GM20431 (cell line): Measurements from ENCODE around the gene THBS3.
"Not testable (repeated sequence)": the region's sequence is repeated elsewhere in the genome, so short reads cannot be mapped to it uniquely, and the experiment has no call there.

Experiments
- in situ Hi-C: fragments of 300-500 bp; cut with MseI, MboI; formaldehyde crosslinking; loops from one replicate; pipeline ENCODE4 v1.15.0; 2020; ENCODE audit warnings: low sequenced_read_pairs; ENCODE audit not compliant: unreplicated experiment

The THBS3 gene

DNA sequence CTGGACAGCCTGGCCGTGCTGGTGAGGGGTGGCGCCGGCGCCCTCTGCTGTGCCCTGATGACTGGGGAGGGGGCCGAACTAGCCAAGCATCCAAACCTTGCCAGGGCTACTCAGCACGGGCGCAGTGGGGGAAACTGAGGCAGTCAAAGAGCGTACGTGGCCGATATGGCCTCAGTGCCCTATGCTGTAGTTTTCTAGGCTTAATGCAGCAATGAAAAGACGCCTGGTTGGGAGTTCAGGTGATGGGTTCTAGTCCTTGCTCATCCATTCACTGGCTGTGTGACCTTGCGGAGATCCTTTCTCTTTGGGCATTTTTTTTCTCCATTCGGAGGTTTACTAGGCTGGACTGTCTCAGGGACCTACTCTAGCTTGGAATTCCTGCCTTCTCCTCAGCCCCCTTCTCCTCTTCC lies 1.6 kb upstream of the THBS3 start:
- in situ Hi-C loops, result no loop called here

DNA sequence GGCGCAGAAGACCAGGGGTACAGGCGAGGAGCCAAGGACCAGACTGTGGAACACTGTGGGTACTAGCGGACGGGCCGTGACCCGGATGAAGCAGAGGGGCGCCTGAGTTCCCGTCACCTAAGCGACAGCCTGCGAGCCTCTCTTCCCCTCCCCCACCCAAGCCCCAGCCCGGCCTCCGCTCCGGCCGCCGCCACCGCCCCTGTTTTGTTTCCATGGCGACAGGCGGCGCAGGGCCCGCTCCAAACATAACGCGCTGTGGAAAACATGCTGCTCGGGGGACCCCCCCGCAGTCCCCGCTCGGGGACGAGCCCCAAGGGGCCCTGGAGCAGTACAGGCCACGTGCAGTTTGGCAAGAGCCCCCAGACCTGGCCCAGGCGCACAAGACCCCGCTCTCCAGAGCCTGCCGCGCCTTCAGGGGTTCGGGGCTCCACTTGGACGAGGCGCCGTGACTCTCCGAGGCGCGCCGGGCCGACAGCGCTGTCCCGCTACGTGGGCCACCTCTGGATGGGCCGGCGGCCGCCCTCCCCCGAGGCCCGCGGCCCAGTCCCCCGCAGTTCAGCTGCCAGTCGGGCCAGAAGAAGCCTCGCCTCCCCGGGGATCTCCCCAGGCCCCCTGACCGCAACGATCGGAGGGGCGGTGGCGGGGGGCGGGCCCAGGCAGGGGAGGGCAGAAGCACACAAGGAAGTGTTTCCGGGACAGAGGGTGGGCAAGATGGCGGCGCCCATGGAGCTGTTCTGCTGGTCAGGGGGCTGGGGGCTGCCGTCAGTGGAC lies 1.0 kb upstream of the THBS3 start, which contains the start of gene MTX1:
Gene MTX1, plus strand, starts transcription at position 155 of the 771 bp plus-strand sequence. Its CDS starts 110 bp downstream, at position 265.
- in situ Hi-C loops, result no loop called here

- in situ Hi-C loops, result no loop called here
Measured at GRCh38 chr1:155206891-155207805, 549 bp downstream of the THBS3 start.

DNA sequence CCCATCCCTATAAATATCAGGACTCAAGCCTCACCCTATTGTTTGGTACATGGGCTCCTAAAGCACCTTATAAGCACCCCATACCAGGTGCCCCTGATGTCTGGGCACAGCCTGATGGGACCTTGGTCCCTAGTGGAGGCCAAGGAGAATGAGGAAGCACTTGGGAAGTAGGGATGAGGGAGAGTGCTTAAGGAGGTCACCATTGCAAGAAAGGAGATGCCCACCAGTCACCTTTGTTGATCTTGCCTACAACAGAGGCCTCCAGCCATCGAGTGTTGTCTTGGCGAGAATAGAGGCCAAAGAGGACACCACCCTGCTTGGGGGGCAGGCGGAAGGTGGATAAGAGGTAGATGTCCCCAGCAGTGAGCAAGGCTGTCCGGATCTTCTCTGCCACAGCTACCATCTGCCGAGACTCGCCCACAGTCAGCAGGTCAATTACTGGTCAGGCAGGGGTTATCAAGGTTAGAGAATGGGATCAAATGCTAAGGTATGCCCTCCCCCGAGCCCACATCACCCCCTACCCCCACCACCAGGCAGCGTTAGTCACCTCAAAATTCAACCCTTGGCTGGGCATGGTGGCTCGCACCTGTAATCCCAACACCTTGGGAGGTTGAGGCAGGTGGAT lies 1.6 kb downstream of the THBS3 start:
- in situ Hi-C loops, result no loop called here

DNA sequence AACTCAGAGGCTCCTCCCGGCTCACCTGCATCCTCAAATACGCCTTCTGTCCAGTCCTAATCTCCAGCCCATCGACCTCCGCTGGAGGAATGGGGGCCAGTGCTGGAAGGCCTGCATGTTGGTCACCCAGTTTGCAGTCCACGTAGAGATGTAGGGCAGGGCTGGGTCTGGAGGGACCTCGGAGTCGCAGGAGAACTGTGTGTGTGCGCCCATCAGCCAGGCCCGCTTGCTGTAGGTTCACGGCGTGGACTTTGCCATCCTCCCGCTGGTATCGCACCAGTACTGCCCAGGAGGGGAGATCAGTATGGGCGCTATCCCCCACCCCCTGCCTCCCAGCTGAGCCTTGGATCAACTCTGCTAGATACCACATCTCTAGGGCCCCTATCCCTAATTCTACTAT lies 2.7 kb downstream of the THBS3 start:
- in situ Hi-C loops, result no loop called here

DNA sequence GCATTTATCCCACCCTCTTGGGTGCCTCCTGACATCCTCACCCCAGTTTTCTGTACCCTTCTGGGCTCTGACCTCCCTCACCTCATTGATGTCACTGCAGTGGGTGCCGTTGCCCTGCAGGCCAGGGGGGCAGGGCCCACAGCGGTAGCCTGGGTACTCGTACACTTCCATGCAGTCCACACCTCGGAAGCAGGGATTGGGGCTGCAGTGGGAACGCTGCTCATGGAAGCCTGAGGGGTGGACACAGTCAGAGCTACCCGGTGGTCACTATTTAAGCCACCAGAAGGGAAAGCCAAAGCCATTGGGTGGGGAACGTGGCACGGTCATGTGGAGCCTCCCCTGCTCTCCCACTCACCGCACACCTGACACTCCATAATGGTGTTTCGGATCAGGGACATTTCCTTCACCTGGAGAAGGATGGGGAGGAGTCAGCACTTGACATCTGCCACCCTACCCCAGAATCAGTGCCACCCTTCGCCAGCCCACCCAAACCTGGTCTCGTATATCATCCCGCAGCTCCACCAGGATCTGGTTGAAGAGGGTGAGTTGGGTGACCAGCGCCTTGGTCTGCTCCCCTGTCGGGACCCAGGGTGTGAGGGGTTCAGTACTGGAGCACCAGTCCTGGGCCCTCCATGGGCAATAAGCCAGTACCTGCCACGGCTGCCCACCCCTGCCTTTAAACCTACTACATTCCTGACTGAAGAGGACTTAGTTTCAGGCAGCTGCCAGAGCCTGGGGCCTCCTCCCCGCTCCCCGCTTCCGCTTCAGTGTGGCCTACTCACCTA lies 4.8 kb downstream of the THBS3 start:
- in situ Hi-C loops, result no loop called here

- in situ Hi-C loops, result no loop called here
Measured at GRCh38 chr1:155202198-155202597, 5.5 kb downstream of the THBS3 start.

DNA sequence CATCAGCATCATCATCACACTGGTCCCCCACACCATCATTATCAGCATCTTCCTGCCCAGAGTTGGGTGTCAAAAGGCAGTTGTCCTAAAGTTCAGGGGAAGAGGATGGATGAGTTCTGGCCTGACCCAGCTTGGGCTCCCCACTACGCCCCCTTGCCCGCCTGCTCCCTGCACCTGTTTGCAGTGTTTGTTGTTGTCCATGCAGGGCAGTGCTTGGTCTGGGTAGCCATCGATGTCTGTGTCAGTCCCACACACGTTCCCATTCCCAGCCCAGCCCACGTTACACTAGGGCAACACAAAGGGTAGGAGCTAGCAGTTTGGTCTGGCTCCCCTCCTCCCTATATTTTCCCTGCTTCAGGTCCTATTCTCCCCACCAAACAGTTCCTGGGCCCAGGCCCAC lies 6.8 kb downstream of the THBS3 start:
- in situ Hi-C loops, result no loop called here

- in situ Hi-C loops, result no loop called here
Measured at GRCh38 chr1:155199792-155200191, 7.9 kb downstream of the THBS3 start.

DNA sequence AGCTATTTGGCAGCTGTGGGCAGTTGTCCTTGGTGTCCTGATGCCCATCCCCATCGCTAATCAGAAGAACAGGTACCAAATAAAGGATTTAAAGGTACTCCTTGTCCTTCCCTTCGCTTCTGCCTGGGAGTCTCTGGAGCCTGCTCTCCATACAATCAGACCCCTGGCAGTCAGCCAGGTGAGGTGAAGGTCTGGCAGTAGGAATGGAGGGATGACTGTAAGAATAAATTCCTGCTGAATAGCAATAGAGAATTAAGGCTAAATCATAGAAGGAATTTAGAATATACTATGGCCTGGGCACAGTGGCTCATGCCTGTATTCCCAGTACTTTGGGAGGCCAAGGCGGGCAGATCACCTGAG lies 9.2 kb downstream of the THBS3 start:
- in situ Hi-C loops, result no loop called here

GRCh38 chr1:155197901-155198546 lies 9.7 kb downstream of the THBS3 start:
- in situ Hi-C loops, result no loop called here

DNA sequence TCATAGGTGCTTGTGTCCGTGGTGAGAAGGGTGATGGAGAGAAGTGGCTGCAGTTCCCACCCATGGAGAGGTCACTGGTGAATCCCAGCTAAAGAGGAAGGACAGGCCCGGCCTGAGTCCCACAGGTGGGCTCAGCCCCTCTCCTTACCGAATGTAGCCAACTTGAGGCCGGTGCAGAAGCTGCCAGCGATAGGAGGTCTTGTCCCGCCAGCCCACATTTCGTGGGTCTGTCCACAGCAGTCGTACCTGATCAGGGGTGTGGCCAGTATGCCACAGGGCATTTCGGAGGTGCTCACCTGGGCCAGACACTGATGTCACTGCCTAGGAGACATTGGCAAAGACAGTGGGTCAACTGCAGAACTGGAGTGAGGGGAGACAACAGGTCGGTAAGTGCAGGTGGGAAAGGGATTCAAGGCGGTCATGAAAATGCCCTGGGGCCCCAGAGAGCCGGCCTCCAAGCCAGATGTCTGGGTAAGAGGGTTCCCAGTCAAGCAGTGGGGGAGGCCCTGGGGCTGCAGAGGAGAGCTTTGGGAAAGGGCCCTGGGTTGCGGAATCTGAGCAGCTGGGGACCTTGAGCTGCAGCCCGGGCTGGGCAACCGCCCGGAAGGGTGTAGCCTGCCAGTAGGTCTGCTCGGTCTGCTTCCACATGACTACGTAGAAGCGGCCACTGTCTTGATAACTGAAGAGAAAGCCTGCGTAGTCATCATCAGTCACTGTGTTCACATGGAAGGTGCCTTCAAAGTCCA lies 10.6 kb downstream of the THBS3 start:
- in situ Hi-C loops, result no loop called here

GRCh38 chr1:155196103-155196892 lies 11.4 kb downstream of the THBS3 start:
- in situ Hi-C loops, result no loop called here

- in situ Hi-C loops, result no loop called here
Measured at GRCh38 chr1:155195201-155196102, 12.2 kb downstream of the THBS3 start.

DNA sequence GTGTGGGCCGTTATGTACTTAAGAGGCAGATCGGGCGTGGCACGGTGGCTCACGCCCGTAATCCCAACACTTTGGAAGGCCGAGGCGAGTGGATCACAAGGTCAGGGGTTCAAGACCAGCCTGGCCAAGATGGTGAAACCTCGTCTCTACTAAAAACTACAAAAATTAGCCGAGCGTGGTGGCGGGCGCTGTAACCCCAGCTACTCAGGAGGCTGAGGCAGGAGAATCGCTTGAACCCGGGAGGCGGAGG lies 13.8 kb downstream of the THBS3 start:
- in situ Hi-C loops, result not testable (repeated sequence)

DNA sequence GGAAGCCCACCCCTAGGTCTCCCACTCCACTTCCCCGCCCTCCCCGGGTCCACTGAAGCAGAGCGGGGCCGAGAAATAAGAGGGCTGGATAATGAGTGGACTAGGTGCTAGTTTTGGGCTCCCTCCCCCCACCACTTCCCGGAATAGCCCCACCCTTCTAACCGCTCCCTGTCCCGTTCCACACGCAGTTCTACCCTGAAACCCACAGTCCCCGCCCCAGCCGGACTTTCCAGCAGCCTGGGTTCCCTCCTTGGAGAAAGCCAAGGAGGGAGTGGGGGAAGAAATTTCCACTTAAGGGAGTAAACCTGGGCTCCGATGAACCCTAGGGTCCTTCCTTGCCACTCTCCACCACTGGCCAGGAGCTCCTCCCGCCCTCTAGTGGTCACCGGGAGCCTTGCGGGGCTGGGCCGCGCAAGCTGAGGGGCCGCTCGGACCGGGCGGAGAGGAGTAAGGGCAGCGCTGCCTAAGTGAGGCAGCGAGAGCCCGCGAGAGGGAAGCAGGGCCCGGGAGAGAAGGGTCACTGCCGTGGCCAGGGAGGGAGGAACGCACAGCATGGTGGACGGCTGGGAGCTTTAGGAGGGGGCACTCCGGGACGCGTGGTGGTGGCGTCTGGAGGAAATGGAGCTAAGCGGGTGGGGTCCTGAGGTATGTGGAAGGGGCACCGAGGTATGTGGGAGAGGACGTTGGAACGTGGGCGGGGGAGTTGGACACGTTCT lies 14.3 kb downstream of the THBS3 start:
- in situ Hi-C loops, result no loop called here
